ENCODE measurements around the gene LSM7. TPM values are rescaled to one million over a fixed set of nuclear protein-coding genes. Genes with fewer than 3 reads are reported as not detected.

The LSM7 gene
- total and polyA plus RNA-seq, 2 experiments from 2014 or later = 299 to 409 TPM

DNA sequence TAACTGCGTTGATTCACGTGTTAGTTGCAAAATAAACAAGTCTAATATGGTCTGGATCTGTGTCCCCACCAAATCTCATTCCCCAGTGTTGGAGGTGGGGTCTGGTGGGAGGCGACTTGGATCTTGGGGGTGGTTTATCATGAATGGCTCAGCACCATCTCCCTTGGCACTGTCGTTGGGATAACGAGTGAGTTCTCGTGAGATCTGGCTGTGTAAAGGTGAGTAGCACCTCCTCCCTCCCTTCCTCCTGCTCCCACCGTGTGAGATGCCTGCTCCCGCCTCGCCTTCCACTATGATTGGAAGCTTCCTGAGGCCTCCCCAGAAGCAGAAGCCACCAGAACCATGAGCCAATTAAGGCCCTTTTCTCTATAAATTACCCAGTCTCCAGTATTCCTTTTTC lies 51.2 kb downstream of the LSM7 start (continued):
- TF ChIP-seq, protein P1, sequence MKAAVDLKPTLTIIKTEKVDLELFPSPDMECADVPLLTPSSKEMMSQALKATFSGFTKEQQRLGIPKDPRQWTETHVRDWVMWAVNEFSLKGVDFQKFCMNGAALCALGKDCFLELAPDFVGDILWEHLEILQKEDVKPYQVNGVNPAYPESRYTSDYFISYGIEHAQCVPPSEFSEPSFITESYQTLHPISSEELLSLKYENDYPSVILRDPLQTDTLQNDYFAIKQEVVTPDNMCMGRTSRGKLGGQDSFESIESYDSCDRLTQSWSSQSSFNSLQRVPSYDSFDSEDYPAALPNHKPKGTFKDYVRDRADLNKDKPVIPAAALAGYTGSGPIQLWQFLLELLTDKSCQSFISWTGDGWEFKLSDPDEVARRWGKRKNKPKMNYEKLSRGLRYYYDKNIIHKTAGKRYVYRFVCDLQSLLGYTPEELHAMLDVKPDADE (IDR thresholded peaks at IDR 0.05) = no peak
- no peak for TF ChIP-seq STAT1 (IDR thresholded peaks at IDR 0.05; ENCODE audit: unreplicated experiment)
- TF ChIP-seq, protein P2, sequence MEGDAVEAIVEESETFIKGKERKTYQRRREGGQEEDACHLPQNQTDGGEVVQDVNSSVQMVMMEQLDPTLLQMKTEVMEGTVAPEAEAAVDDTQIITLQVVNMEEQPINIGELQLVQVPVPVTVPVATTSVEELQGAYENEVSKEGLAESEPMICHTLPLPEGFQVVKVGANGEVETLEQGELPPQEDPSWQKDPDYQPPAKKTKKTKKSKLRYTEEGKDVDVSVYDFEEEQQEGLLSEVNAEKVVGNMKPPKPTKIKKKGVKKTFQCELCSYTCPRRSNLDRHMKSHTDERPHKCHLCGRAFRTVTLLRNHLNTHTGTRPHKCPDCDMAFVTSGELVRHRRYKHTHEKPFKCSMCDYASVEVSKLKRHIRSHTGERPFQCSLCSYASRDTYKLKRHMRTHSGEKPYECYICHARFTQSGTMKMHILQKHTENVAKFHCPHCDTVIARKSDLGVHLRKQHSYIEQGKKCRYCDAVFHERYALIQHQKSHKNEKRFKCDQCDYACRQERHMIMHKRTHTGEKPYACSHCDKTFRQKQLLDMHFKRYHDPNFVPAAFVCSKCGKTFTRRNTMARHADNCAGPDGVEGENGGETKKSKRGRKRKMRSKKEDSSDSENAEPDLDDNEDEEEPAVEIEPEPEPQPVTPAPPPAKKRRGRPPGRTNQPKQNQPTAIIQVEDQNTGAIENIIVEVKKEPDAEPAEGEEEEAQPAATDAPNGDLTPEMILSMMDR (conservative IDR thresholded peaks at IDR 0.05; ENCODE audit: low read depth in 2 of 2) = no peak
- TF ChIP-seq POLR2AphosphoS5 (IDR thresholded peaks at IDR 0.05; ENCODE audit: low read depth) = no peak
- no peak for TF ChIP-seq EZH2phosphoT487 (IDR thresholded peaks at IDR 0.05; ENCODE audit: unreplicated experiment)
- TF ChIP-seq ZNF331 (CRISPR knock-in tag; IDR thresholded peaks at IDR 0.05; ENCODE audit: low read depth) = no peak
- TF ChIP-seq JUNB (IDR thresholded peaks at IDR 0.05; ENCODE audit: unreplicated experiment) = no peak
- TF ChIP-seq NANOG (IDR thresholded peaks at IDR 0.05; ENCODE audit: borderline replicate concordance) = no peak
- TF ChIP-seq EZH2 (IDR thresholded peaks at IDR 0.05; ENCODE audit: low read depth, unreplicated experiment) = no peak
- TF ChIP-seq ZNF114 (CRISPR knock-in tag; IDR thresholded peaks at IDR 0.05) = no peak
- TF ChIP-seq, protein P3, sequence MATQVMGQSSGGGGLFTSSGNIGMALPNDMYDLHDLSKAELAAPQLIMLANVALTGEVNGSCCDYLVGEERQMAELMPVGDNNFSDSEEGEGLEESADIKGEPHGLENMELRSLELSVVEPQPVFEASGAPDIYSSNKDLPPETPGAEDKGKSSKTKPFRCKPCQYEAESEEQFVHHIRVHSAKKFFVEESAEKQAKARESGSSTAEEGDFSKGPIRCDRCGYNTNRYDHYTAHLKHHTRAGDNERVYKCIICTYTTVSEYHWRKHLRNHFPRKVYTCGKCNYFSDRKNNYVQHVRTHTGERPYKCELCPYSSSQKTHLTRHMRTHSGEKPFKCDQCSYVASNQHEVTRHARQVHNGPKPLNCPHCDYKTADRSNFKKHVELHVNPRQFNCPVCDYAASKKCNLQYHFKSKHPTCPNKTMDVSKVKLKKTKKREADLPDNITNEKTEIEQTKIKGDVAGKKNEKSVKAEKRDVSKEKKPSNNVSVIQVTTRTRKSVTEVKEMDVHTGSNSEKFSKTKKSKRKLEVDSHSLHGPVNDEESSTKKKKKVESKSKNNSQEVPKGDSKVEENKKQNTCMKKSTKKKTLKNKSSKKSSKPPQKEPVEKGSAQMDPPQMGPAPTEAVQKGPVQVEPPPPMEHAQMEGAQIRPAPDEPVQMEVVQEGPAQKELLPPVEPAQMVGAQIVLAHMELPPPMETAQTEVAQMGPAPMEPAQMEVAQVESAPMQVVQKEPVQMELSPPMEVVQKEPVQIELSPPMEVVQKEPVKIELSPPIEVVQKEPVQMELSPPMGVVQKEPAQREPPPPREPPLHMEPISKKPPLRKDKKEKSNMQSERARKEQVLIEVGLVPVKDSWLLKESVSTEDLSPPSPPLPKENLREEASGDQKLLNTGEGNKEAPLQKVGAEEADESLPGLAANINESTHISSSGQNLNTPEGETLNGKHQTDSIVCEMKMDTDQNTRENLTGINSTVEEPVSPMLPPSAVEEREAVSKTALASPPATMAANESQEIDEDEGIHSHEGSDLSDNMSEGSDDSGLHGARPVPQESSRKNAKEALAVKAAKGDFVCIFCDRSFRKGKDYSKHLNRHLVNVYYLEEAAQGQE (IDR thresholded peaks at IDR 0.05; ENCODE audit: unreplicated experiment) = no peak
- TF ChIP-seq CREB1 (CRISPR knock-in tag; IDR thresholded peaks at IDR 0.05; ENCODE audit: low read depth) = no peak

DNA sequence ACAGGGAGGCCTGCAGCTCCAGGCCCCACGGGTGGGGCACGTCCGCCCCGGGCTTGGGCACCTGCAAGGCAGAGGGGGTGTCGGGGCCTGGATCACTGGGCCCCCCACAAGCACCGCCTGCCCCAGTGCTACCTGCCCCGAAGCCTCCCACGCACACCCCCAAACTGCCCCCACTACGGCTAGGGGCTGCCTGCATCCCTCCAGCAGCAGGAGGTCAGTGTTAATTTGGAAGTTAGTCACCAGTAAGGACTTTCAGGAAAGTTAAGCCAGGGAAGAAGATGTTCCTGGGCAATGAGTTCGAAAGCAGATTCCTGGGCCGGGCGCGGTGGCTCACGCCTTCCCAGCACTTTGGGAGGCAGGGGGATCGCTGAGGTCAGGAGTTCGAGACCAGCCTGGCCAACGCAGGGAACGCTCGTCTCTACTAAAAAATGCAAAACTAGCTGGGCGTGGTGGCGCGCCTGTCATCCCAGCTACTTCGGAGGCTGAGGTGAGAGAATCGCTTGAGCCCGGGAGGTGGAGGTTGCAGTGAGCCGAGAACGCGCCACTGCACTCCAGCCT lies 51.9 kb downstream of the LSM7 start:
- H3K27ac Mint-ChIP-seq = no peak overlapping the region
- peaks cover 21% of the 10 kb centered on the region for H4K20me1 ChIP-seq (replicated peaks; ENCODE audit: insufficient read depth)
- peaks cover 31% of the 10 kb centered on the region for H3K36me3 Mint-ChIP-seq (ENCODE audit: low read depth)
- H3K4me1 Mint-ChIP-seq = peaks cover 22% of the 10 kb centered on the region
- peaks cover 15% of the 10 kb centered on the region for H3K4me1 ChIP-seq (ENCODE audit: insufficient read depth)
- H3K9me2 ChIP-seq (ENCODE audit: insufficient read depth) = no peaks in the 10 kb centered on the region
- TF ChIP-seq, protein P1 (IDR thresholded peaks at IDR 0.05) = no peak
- TF ChIP-seq, protein P2 (conservative IDR thresholded peaks at IDR 0.05; ENCODE audit: low read depth in 2 of 2) = no peak
- TF ChIP-seq NANOG (IDR thresholded peaks at IDR 0.05; ENCODE audit: borderline replicate concordance) = no peak
- no peak for TF ChIP-seq ZNF331 (CRISPR knock-in tag; IDR thresholded peaks at IDR 0.05; ENCODE audit: low read depth)
- TF ChIP-seq, protein P3 (IDR thresholded peaks at IDR 0.05; ENCODE audit: unreplicated experiment) = no peak
- no peak for TF ChIP-seq EZH2 (IDR thresholded peaks at IDR 0.05; ENCODE audit: low read depth, unreplicated experiment)
- TF ChIP-seq POLR2AphosphoS5 (IDR thresholded peaks at IDR 0.05; ENCODE audit: low read depth) = no peak
- no peak for TF ChIP-seq CREB1 (CRISPR knock-in tag; IDR thresholded peaks at IDR 0.05; ENCODE audit: low read depth)
- TF ChIP-seq JUNB (IDR thresholded peaks at IDR 0.05; ENCODE audit: unreplicated experiment) = no peak
- ATAC-seq (no peak), DNase-seq (ENCODE audit: low spot score) (no peak)
- H3K79me2 ChIP-seq (replicated peaks; ENCODE audit: insufficient read depth) = peaks cover 25% of the 10 kb centered on the region
- no peak overlapping the region for H3K4me3 Mint-ChIP-seq
- H3K36me3 ChIP-seq (ENCODE audit: insufficient read depth) = peaks cover 4% of the 10 kb centered on the region; the same call in 1 of the 2 replicates
- H3K27ac ChIP-seq (ENCODE audit: low read depth) = no peak overlapping the region
- H3K27me3 ChIP-seq (ENCODE audit: insufficient read depth) = 0 out of 2 replicates have a peak, but pooled peaks cover under 1% of the 10 kb centered on the region
- peaks cover 7% of the 10 kb centered on the region; the same call in 2 of the 3 replicates for H3K9me3 Mint-ChIP-seq
- no peak overlapping the region for H3K4me3 ChIP-seq
- no peak overlapping the region for H2AFZ ChIP-seq
- peaks cover 21% of the 10 kb centered on the region for H3K27me3 Mint-ChIP-seq (ENCODE audit: insufficient read depth, low read depth, poor library complexity)
- H3K4me2 ChIP-seq = no peak overlapping the region
- peaks cover 36% of the 10 kb centered on the region for H3F3A ChIP-seq (replicated peaks; ENCODE audit: low read depth)

All from GM23338 (cell line).